Bone marrow (tissue), 2 donors: Measurements from ENCODE around the gene ANXA9.

Experiments used
- DNase-seq, 2 donors: peaks; one replicate each; lab custom pipeline; 2025; lab: John Stamatoyannopoulos, UW

Gene ANXA9

DNA sequence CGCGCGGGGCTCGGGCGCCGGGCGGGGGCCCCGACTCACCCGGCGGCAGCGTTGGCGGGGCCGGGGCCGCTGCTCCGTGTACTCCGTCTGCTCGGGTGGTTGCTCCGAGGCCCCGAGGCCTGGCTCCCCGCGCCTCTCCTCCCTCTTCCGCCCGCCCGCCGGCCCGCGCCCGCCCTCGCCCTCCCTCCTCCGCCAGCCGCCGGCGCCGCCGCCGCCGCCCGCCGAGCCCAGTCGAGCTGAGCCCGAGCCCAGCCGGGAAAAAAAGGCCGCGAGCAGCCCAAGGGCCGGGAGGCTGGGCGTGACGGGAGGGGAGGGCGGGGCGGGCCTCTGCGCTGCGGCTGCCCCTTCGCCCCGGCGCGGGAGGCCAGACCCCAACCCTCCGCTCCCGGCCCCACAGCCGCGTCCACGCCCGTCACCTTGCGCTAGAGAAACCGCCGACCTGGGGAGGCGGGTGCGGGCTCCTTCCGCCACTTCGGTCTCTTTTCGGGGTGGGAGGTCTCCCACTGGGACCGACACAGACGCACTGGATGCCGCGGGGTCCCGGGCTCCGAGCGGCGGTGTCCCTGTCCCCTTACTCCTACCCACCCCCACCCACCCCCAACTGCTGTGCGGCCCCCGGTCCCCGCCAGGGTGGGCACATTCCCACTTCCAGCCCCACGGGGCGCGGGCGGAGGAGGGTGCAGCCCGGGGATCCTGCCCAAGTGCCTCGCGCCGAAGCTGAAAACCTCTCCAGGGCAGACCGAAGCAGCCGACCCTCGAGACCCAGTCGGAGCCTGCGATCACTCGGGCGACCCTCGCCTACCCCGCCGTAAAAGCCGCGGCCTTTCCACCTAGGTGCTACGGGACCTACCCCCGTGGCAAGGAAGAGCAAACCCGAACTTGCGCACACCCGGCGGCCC lies 7.3 kb upstream of the ANXA9 start, which contains the start of gene CERS2:
CERS2 (minus strand) TSS at position 256 of the 899 bp plus-strand sequence. CDS start 5,745 bp downstream, outside the sequence.
- DNase-seq, result peak; percentile 39 to 54

- no peak for DNase-seq
Observed at GRCh38 chr1:150976401-150976821, 5.7 kb upstream of the ANXA9 start.

- DNase-seq, result peak; percentile 73 to 76
Observed at GRCh38 chr1:150976879-150977694, 5.0 kb upstream of the ANXA9 start.

DNA sequence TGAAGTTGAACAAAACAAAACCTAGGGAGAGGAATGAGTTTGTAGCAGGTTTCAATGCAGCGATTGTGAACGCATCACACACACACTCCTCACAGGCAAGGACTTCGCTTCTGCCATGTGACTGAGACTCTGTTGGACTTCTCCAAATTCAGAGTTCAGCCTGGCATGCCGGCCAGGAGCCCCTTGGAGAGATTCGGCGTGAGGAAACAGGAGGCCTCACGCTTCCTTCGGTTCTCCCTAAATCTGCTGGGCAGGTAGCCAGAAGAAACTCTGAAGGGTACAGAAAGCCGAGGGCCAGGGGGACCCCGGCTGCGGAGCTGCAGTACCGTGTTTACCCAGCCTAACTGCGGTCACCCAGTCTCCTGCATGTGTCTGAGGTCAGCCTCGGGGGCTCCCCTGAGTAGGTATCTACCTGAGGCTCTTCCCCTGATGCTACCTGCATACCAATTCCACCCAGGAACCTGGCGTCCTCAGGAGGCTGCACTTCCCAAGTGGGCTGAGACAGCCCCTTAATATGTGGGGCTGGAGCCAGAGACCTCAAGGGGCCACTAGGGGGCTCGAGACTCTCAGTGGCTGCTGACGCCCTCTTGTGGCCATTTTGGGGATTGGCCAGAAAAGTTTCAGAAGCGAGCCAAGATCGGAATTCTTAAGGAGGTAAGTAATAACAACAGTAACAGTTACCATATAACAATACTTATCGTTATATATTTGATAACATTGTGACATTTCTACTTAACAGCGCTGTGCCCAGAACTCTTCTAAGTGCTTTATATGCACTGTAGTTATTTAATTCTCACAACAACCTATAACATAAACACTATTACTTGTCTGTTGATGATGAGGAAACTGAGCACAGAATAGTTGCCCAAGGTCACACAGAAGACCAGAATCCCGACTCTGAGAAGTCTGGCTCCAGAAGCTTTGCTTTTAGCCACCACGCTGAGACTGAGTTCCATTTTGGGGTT lies 2.7 kb upstream of the ANXA9 start:
- DNase-seq, result peak; percentile 65 to 85

DNA sequence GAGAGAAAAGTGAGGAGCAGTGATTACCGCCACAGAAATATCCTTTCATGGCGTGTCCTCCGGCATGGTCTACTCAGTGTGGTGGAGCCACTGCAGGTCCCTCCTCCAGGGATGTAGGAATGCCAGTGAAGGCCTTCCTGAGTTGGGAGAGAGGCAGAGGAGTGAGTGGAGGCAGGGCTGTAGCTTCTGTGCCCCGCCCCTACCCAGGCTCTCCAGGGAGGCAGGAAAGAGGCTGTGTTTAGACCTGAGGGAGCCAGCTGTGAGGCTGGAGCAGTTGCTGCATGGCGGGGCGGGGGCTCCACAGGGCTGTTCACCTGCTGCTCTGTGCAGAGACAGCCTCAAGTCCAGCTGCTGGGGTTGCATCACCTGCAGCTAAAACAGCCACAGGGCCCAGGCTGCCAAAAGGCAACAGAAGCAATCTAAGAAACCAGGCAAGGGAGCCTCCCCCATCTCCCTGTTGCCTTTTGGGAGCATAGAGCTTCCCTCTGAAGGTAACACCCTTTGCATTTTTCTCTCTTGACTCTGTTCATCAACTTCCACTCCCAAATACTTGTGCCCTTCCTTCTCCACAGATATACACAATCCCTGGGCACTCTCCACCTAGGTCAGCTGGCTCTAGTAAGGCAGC lies 801 bp upstream of the ANXA9 start:
- DNase-seq, result no peak

GRCh38 chr1:150985179-150985825 lies 3.2 kb downstream of the ANXA9 start:
- no peak for DNase-seq

- DNase-seq, result no peak
Observed at GRCh38 chr1:150987924-150988323, 5.8 kb downstream of the ANXA9 start.

GRCh38 chr1:150992626-150993025 lies 10.5 kb downstream of the ANXA9 start:
- DNase-seq, result no peak

GRCh38 chr1:150994248-150994647 lies 12.2 kb downstream of the ANXA9 start:
- no peak for DNase-seq

- no peak for DNase-seq
Observed at GRCh38 chr1:150995460-150995859, 13.4 kb downstream of the ANXA9 start.

DNA sequence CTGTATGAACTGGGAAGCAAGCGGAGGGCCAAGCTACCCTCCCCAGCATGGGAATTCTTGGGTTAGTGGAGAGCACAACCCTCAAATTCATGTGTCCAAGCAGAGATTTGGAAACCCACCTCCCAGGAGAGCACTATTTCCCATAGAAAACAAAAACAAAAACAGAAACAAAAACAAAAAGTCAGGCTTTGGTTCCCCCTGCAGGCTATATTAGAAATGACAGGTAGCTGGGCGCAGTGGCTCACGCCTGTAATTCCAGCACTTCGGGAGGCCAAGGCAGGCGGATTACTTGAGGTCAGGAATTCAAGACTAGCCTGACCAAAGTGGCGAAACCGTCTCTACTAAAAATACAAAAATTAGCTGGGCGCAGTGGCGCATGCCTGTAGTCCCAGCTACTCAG lies 13.8 kb downstream of the ANXA9 start:
- DNase-seq, result no peak

DNA sequence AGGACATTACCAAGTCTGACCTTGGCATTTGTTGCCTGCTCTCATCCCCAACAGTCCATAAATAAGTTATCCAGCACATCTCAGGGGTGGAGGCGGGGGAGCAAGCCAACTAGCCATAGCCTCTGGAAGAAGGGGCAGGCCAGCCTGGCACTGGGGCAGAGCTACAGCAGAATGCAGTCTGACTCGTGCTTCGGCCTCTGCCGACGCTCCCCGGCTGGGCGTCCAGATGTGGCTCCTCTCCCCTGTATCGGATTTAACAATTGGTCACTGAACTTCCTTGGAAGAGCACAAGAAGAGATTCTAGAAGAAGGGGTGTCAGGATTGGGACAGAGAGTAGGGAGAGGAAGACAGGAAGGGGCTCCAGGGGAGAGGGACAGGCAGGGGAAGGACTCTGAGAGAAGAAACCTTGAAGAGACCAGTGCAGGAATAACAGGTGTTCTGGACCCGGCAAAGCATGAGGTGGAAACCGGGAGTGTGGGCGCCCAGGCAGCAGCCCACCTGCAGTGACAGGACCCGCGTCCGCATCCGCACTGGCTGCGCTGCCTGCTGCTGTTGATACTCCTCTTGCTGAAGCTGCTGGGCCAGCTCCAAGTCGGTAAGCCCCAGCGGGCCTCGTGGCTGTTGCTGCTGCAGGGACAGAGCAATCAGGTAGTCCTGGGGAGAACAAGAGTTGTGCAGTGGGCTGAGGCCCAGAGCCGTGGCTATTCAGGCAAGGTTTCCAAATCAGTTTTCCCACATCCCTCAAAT lies 15.2 kb downstream of the ANXA9 start:
- DNase-seq, result no peak

DNA sequence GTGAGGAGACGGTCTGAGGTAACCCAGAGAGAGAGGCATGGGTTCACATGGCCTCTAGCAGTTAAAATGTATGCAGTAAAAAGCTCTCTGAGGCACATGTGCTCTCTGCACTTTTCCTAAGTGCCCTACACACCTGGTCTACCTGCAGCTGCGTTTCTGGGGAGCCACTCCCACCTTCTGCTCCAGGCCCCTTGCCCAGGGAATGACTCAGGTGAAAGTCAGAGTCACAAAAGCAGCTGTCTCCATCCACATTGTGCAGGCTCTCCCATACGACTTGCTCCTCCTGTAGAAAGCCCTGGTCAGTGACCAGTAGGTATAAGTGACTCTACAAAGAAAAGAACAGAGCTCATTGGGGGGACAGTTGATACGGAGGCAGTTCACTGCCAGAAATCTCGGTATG lies 15.9 kb downstream of the ANXA9 start:
- DNase-seq, result no peak

GRCh38 chr1:150999051-150999674 lies 17.1 kb downstream of the ANXA9 start:
- DNase-seq, result peak; percentile 14 to 74

GRCh38 chr1:150999926-151000325 lies 17.8 kb downstream of the ANXA9 start:
- no peak for DNase-seq

GRCh38 chr1:151000408-151000807 lies 18.3 kb downstream of the ANXA9 start:
- DNase-seq, result no peak

- no peak for DNase-seq
Observed at GRCh38 chr1:151001602-151002001, 19.5 kb downstream of the ANXA9 start.

DNA sequence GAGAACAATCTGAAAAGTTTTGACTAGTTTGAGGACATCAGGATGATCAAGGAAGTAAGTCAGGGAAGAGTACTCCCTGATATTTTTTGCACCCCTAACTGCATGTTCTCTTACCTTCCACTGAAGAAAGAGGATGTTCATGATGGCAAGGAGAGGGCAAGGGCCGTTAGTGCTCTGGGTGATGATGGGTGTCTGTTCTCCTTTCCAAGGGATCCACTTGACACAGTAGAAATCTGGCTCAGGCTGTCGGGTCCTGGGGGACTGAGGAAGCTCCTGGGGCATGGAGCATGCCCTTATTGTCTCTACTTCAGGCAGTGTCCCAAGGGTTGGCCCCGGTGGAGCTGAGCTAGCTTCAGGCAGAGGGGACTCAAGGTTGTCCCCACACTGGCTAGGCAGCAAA lies 20.0 kb downstream of the ANXA9 start:
- DNase-seq, result no peak

DNA sequence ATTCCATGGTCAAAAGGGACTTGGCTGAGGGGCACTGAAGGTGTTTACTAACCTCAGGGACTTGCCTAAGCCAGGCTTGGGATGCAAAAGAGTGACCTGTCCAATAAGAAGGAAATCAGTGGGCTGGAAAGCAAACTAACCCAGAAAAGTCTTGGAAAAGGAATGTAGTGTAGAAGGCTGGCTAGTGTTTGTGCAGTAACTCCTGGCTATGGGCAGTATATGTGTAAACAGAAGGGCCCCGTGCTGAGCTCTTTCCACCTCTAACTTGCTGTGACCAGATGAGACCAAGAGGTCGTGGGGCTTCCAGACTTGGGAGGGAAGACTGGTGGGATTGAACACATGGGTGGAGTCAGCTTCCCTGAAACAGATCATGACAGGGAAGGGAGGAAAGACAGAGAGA lies 20.5 kb downstream of the ANXA9 start:
- no peak for DNase-seq

- DNase-seq, result no peak
Observed at GRCh38 chr1:151003180-151003579, 21.1 kb downstream of the ANXA9 start.
